Measurements from ENCODE around the gene CNNM4.
A peak's percentile ranks its signal among the peaks of the same experiment; 100 is the strongest.

CNNM4 gene

DNA sequence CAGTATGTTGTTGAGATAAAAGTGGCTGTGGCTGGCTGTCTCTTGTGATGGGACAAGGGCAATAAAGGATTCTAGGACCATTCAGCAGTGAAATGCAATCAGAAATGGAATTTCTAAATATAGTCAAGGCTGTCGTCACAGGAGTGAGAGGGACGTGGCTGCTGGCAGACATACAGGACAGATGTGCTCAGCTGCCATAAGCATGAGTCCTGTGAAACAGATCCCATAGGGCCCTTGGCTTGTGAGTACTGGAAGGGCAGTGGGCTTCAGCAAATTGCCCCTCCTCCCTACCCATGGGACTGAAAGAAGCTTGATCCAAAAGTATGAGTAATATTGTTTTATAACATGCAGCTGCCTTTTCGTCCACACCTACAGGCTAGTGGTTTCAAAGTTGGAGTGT, 51.2 kb downstream of the CNNM4 start:
- no peak for DNase-seq (ENCODE audit: low read depth)

DNA sequence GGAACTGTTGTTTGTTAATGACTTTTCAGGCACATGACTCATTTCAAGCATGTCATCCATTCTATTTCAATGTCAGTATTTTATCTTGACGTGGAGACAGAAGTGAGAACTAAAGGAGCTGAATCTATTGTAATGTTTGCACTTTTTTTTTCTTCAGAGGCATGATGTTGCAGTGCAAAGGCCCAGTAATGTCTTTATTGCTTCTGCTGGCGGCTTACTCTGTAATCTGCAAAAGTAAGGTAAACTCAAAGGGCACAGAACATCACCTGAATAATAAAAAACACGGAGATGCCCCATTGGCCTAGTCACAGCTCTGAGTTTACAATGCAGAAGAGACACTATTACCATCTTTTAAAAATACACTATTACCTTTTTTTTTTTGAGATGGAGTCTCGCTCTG, 53.0 kb downstream of the CNNM4 start:
- no peak for DNase-seq (ENCODE audit: low read depth)

GRCh38 chr2:96815326-96816126, 54.8 kb downstream of the CNNM4 start:
- DNase-seq (ENCODE audit: low read depth): no peak

DNA sequence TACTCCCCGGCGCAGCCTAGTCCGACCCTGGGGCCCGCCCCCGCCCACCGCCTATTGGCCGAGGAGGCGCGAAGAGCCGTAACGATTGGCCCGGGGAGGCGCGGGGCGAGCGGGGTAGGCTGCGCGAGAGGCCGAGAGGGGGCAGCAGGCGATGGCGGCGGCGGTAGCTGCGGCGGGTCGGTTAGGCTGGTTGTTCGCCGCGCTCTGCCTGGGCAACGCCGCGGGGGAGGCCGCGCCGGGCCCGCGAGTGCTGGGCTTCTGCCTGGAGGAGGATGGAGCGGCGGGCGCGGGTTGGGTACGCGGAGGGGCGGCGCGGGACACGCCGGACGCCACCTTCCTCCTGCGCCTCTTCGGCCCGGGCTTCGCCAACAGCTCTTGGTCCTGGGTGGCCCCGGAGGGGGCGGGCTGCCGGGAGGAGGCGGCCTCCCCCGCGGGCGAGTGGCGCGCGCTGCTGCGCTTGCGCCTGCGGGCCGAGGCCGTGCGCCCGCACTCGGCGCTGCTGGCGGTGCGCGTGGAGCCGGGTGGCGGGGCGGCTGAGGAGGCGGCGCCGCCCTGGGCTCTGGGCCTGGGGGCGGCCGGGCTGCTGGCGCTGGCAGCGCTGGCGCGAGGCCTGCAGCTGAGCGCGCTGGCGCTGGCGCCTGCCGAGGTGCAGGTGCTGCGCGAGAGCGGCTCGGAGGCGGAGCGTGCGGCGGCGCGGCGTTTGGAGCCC, 55.6 kb downstream of the CNNM4 start, which contains the start of gene CNNM3:
Gene CNNM3, plus strand, starts transcription at position 142 of the 709 bp plus-strand sequence. Its CDS starts 10 bp downstream, at position 152.
- DNase-seq (ENCODE audit: low read depth): peak; percentile 74

DNA sequence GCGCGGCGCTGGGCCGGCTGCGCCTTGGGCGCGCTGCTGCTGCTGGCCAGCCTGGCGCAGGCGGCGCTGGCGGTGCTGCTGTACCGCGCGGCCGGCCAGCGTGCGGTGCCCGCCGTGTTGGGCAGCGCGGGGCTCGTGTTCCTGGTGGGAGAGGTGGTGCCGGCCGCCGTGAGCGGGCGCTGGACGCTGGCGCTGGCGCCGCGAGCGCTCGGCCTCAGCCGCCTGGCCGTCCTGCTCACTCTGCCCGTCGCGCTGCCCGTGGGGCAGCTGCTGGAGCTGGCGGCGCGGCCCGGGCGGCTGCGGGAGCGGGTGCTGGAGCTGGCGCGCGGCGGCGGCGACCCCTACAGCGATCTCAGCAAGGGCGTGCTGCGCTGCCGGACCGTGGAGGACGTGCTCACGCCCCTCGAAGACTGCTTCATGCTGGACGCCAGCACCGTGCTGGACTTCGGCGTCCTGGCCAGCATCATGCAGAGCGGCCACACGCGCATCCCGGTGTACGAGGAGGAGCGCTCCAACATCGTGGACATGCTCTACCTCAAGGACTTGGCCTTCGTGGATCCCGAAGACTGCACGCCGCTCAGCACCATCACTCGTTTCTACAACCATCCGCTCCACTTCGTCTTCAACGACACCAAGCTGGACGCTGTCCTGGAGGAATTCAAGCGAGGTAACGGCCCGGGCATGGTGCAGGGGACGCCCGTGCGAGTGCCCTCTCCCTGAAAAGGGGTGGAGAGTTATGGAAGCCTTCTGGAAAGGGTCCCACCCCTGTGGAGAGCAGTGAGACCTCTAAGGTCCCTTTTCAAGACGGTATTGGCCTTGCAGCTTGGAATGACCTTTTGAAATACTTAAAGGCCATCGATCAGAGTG, 56.4 kb downstream of the CNNM4 start:
- DNase-seq (ENCODE audit: low read depth): no peak

DNA sequence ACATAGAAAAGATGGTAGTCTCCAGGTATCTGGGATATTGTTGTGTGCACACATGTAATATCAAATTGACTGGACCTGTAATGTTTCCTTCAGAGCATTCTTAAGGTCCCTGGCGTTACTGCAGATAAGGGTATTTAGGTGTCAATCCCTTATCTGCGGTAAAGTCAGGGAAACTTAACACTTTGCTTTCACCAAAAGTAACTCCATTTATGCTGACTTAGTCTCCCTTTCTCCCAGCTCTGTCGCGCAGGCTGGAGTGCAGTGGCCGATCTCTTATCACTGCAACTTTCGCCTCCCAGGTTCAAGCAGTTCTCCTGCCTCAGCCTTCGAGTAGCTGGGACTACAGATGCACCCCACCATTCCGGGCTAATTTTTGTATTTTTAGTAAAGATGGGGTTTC, 57.2 kb downstream of the CNNM4 start:
- DNase-seq (ENCODE audit: low read depth): no peak

DNA sequence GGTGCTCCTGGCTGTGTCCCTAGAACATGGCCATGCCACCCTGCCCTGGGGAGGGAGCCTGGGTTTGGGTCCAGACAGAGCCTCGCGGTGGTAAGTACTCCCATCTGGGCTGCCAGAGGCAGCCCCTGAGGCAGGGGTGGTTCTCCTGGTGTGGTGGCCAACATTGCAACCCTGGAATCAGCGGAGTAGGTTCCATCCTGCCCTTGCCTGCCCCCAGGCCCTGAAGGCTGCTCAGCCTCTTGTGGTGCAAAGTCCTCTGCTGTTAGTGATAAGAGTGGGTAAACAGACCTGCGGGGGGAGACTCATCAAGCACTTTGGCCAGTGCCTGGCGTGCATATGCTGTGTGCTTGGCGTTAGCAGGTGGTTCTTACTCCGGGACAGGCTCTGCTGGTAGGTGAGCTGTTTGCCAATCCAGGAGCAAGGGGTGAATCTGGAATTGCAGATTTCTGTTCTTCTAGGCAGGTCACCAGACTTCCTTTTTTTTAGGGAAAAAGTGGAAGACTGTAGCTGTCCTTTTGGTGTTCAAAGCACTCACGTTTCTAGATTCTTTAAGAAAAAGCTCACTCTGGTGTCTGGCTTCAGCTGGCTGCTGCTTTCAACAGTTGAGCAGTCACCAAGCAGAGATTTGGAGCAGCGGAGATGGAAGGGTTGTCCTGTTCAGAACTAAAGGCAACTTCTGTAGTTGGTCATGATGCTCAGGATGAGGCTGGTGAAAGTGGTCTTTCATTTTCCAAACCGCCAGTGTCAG, 58.6 kb downstream of the CNNM4 start:
- DNase-seq (ENCODE audit: low read depth): peak; percentile 45

GRCh38 chr2:96819876-96820511, 59.3 kb downstream of the CNNM4 start:
- DNase-seq (ENCODE audit: low read depth): no peak

DNA sequence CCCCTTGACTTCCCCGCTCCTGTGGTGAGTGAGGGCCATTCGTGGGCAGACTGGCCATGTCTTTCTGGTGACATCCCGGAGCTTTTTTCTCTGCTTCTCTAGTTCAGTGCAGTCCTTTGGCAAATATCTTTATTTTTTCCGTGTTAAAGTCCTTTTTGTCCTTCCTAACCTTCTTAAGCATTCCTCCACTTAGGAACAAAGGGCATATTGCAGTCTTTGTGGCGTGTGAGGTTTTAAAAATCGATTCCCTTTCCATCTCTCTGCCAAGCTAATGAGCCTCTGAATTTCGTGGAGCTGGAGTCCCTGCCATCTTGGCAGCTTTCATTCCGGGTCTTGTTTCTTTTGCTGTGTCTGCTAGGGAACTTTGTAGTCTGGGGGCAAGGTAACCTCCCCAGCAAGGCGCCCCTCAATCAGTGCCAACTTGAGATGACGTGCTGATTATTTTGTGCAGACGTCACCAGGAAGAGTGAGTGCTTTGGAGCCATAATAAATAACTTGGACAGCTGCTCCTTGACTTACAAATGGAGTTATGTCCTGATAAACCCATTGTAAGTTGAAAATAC, 60.5 kb downstream of the CNNM4 start:
- DNase-seq (ENCODE audit: low read depth): no peak

- DNase-seq (ENCODE audit: low read depth): no peak
These were observed 62.1 kb downstream of the CNNM4 start for GRCh38 chr2:96822786-96823185.

DNA sequence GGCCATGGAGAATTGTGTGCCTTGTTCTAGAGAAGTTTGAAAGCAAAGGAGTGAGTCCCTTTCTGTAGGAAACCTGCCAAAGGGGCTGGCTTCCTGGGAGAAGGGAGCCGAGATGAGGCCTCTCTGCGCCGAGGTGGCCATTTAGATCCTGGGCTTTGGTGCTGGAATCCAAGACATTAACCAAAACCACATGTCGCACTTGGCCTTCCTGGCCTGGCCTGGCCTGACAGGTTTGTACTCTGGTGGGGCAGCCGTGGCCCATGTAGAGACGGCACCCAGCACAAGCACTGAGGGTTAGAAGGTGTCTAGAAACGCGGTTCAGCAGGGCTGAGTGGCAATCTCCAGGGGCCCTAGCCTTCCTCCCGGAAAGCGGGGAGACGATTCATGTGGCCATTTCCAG, 62.5 kb downstream of the CNNM4 start:
- DNase-seq (ENCODE audit: low read depth): no peak

DNA sequence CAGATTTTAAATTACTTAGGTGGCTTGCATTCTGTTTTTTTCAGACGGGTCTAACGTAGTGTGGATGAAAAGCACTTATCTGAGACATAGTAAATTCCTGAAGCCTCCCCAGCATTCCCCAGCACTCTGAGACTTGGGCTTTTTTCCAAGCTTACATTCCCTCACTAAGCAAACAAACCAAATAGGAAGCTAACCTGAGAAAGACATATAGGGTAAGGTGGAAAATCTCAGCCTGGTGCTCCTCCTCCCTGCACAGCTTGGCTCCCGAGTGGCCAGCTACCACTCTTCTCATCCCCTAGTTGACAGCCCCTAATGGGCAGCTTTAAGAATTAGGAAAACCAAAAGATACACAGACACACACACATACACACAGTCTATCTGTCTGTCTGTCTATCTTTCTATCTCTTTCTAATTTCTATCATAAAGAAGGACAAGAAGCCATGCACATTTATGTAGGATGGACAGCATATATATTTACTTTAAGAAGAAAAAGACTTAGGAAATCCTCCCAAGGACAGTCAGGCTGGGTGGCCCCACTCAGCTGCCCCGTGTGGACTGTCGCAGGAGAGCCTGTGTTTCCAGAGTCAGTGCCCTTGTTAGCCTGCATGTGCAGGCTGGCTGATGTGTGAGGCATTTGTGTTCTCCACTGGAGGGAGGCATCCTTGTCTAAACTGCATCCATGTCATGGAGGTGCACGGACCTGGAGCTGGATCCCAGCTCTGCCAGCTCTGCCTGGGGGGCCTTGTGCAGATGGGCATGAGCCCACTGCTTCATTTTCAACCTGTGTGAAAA, 63.6 kb downstream of the CNNM4 start:
- DNase-seq (ENCODE audit: low read depth): no peak

GRCh38 chr2:96825057-96825456, 64.4 kb downstream of the CNNM4 start:
- DNase-seq (ENCODE audit: low read depth): no peak

- no peak for DNase-seq (ENCODE audit: low read depth)
These were observed 66.0 kb downstream of the CNNM4 start for GRCh38 chr2:96826546-96827278.

DNA sequence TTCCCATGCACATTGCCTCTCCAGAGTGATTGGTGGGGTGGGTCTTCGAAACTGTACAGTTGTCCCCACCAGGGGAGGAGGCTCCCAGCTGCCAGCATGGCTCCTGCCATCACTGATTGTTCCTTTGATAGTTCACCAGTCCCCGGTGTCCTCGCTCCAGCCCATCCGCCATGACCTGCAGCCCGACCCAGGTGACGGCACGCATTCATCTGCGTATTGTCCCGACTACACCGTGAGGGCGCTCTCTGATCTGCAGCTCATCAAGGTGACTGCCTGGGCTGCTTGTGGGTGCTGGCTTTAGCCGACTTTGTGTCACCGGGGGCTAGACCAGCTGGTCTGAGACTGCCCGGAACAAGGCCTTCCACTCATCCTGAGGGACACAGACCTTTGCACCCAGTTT, 67.7 kb downstream of the CNNM4 start:
- no peak for DNase-seq (ENCODE audit: low read depth)

GRCh38 chr2:96828874-96829273, 68.2 kb downstream of the CNNM4 start:
- DNase-seq (ENCODE audit: low read depth): no peak

DNA sequence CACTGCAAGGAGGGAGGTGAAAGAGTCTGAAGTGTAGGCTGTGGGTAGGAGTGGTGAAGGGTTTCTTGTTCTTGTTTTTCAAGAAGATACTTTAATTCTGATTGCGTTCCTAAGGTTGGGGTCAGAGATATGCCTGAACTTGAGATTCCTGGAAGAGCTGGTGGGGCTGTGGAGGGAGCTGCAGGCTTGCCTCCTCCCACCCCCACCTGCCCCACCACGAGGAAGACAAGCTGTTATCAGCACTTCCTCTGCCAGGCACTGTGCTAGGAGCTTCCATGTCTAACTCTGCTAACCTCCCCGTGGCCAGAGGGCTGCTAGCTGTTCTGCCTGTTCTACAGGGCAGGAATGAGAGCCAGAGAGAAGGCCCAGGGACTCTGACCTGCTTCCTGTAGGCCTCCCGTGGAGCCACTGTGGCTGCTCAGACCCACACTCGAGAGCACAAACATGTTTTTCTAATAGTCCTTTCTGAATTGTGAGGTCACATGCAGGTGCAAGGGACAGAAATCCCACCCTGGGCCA, 69.4 kb downstream of the CNNM4 start:
- DNase-seq (ENCODE audit: low read depth): no peak

DNA sequence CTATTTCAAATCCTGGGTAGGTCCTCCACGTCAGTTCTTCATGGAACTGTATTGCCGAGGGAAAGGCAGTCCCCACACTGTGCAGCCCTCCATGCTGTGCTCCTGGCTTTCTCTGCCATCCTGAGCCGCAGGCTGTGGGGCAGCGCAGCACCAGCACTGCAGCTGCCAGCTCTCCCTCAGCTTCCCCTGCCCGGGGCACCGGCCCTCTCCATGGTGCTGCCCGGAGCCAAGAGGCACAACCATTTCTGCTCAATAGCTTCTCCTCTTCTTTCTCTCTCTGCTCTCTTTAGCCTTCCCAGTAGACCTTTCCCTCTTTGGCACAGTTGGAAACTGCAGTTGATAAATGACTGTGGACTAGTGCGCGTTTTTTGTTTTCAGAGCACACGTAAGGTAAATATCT, 71.0 kb downstream of the CNNM4 start:
- no peak for DNase-seq (ENCODE audit: low read depth)

- DNase-seq (ENCODE audit: low read depth): no peak
These were observed 71.7 kb downstream of the CNNM4 start for GRCh38 chr2:96832408-96832753.

All from CMK (cell line).